MCF 10A (cell line): ENCODE measurements around the gene DNAH2. TPM values are rescaled to one million over a fixed set of nuclear protein-coding genes. Genes with fewer than 3 reads are reported as not detected.

ENCODE experiments used
- BruUV-seq: library from RNA; stranded (reverse); fragments of 400-500 nt; replicated peaks from 2 replicates; lab custom pipeline; 2021; lab: Mats Ljungman, UMichigan
- CTCF ChIA-PET: fragments of 300-600 bp; sonication (Branson Sonifier 250); formaldehyde crosslinking; extraction: SDS; loops from one replicate; lab custom pipeline; 2021; ENCODE audit warnings: antibody characterized with exemption, inconsistent platforms; lab: Yijun Ruan, JAX
- POLR2A ChIA-PET: fragments of 300-600, 350-650 bp; sonication (Branson Sonifier 250); formaldehyde crosslinking; extraction: SDS; loops from one replicate; lab custom pipeline; 2020; ENCODE audit warnings: antibody characterized with exemption, inconsistent platforms; lab: Yijun Ruan, JAX
- DNase-seq: peaks from one replicate; pipeline ENCODE4 v3.0.0-alpha.2; 2018; ENCODE audit not compliant: unreplicated experiment
- H3K27ac Mint-ChIP-seq: one replicate; pipeline ENCODE4 v1.8.0; 2022; ENCODE audit warnings: mild to moderate bottlenecking, low read depth, mixed read lengths; ENCODE audit not compliant: unreplicated experiment
- H3K27me3 Mint-ChIP-seq: one replicate; pipeline ENCODE4 v1.8.0; 2022; ENCODE audit warnings: mixed read lengths; ENCODE audit not compliant: insufficient read depth, unreplicated experiment
- H3K36me3 Mint-ChIP-seq: one replicate; pipeline ENCODE4 v1.8.0; 2022; ENCODE audit warnings: mild to moderate bottlenecking, moderate library complexity, mixed read lengths; ENCODE audit not compliant: insufficient read depth, unreplicated experiment
- H3K4me1 Mint-ChIP-seq: one replicate; pipeline ENCODE4 v1.8.0; 2022; ENCODE audit warnings: mixed read lengths; ENCODE audit not compliant: insufficient read depth, unreplicated experiment
- H3K4me3 Mint-ChIP-seq: one replicate; pipeline ENCODE4 v1.8.0; 2022; ENCODE audit warnings: mild to moderate bottlenecking, moderate library complexity, mixed read lengths; ENCODE audit not compliant: unreplicated experiment
- H3K9me3 Mint-ChIP-seq: one replicate; pipeline ENCODE4 v1.8.0; 2022; ENCODE audit warnings: mixed read lengths; ENCODE audit not compliant: unreplicated experiment
- CTCF ChIP-seq: fragments of 200-600 bp; IDR thresholded peaks from one replicate; pipeline ENCODE4 v1.8.0; 2022; ENCODE audit warnings: antibody characterized with exemption, mild to moderate bottlenecking; ENCODE audit not compliant: unreplicated experiment
- intact Hi-C: fragments of 100-400 bp; cut with micrococcal nuclease; formaldehyde crosslinking; loops from 2 replicates; pipeline ENCODE4 v1.14.1; 2022
- total RNA-seq: library from RNA; stranded (reverse); gene quantifications from 2 replicates; pipeline ENCODE4 v1.2.3, GENCODE V29; 2022

The DNAH2 gene
- total RNA-seq, 1 experiment from 2014 or later: 0.12 TPM

- peak within 1 kb of the TSS; percentile 97 for H3K4me3 Mint-ChIP-seq
- H3K36me3 Mint-ChIP-seq: peaks cover 58% of the 10 kb centered on the region
- CTCF ChIA-PET: interaction anchor here (0.6 to 7.3 kb wide), 43 partner anchors 9 to 642 kb away, joined by 3 to 89 read pairs (median 4); partner anchors contain the start of genes ATP1B2, CHRNB1, DNAH2 and MPDU1
- no peaks in the 10 kb centered on the region for H3K9me3 Mint-ChIP-seq
- TF ChIP-seq CTCF: peak; percentile 97
- peak; percentile 100 for DNase-seq
- H3K27me3 Mint-ChIP-seq: no peaks in the 10 kb centered on the region
- intact Hi-C loops: loop anchor here (1.0 to 10.0 kb wide), 6 partner anchors 56 to 333 kb away; partner anchors contain the start of genes FGF11, KCTD11, TMEM102 and TMEM95
- H3K27ac Mint-ChIP-seq: peak within 1 kb of the TSS; percentile 100
- peaks cover 22% of the 10 kb centered on the region for H3K4me1 Mint-ChIP-seq
- no TSS peak for BruUV-seq
- POLR2A ChIA-PET: interaction anchor here (0.6 to 7.2 kb wide), 48 partner anchors 10 to 468 kb away, joined by 3 to 303 read pairs (median 8); partner anchors contain the start of genes ALOXE3, ATP1B2, CD68 and CNTROB
Observed at GRCh38 chr17:7687908-7688807, 29.4 kb upstream of the DNAH2 start, which contains the start of gene WRAP53. WRAP53 (plus strand) TSS chr17:7688477; CDS start chr17:7688649, 172 bp downstream.

GRCh38 chr17:7688808-7689316 lies 28.7 kb upstream of the DNAH2 start:
- Mint-ChIP-seq H3K27ac (peak overlapping the region; percentile 100), H3K4me1 (peaks cover 22% of the 10 kb centered on the region), H3K36me3 (peaks cover 61% of the 10 kb centered on the region), H3K27me3 (no peaks in the 10 kb centered on the region), H3K9me3 (no peaks in the 10 kb centered on the region), H3K4me3 (peak overlapping the region; percentile 97)
- no peak for DNase-seq
- ChIA-PET POLR2A (interaction anchor here (0.7 to 7.2 kb wide), 24 partner anchors 10 to 381 kb away, joined by 3 to 303 read pairs (median 12); partner anchors contain the start of genes CD68, CNTROB, DNAH2 and FXR2), CTCF (interaction anchor here (0.6 to 7.3 kb wide), 21 partner anchors 15 to 794 kb away, joined by 3 to 89 read pairs (median 4); partner anchors contain the start of genes DNAH2, MPDU1 and SOX15)
- TF ChIP-seq CTCF: no peak
- intact Hi-C loops: loop anchor here (1.0 to 10.0 kb wide), 6 partner anchors 57 to 334 kb away; partner anchors contain the start of genes FGF11, KCTD11, TMEM102 and TMEM95
- no TSS peak for BruUV-seq

- BruUV-seq: no TSS peak
- Mint-ChIP-seq H3K27me3 (no peaks in the 10 kb centered on the region), H3K4me1 (no peaks in the 10 kb centered on the region), H3K9me3 (no peaks in the 10 kb centered on the region), H3K4me3 (no peak overlapping the region), H3K36me3 (peaks cover 44% of the 10 kb centered on the region), H3K27ac (no peak overlapping the region)
- TF ChIP-seq CTCF: no peak
- ChIA-PET CTCF (no interaction called here), POLR2A (no interaction called here)
- DNase-seq: no peak
- intact Hi-C loops: no loop called here
Observed at GRCh38 chr17:7695586-7695985, 22.0 kb upstream of the DNAH2 start.
